Fibroblast of the aortic adventitia (primary cell): ENCODE measurements around the gene WDR64. TPM values are rescaled to one million over a fixed set of nuclear protein-coding genes. Genes with fewer than 3 reads are reported as not detected.

Source experiments
- DNase-seq: peaks from one replicate; pipeline ENCODE4 v3.0.0-alpha.2; 2010; ENCODE audit warnings: low read depth
- H3K4me3 ChIP-seq: 2 replicates; pipeline ENCODE4 v1.5.1; 2011; ENCODE audit warnings: low read depth, mild to moderate bottlenecking, control low read depth, low read length, moderate library complexity
- CTCF ChIP-seq: IDR thresholded peaks from 2 replicates; pipeline ENCODE4 v1.5.1; 2011; ENCODE audit warnings: mild to moderate bottlenecking, low read length, control low read depth, inconsistent platforms; ENCODE audit not compliant: insufficient read depth
- total RNA-seq: library from RNA; depleted of rRNA; stranded (reverse); fragments of >200 nt; gene quantifications from 2 replicates; pipeline ENCODE4 v1.2.3, GENCODE V29; 2012; ENCODE audit warnings: low replicate concordance

The WDR64 gene
- total RNA-seq, 1 donor = not detected

GRCh38 chr1:241637604-241638003 lies 14.5 kb upstream of the WDR64 start:
- no peak for DNase-seq
- no peak for TF ChIP-seq CTCF
- H3K4me3 ChIP-seq = no peak overlapping the region

GRCh38 chr1:241638099-241638682 lies 13.9 kb upstream of the WDR64 start:
- H3K4me3 ChIP-seq = no peak overlapping the region
- no peak for DNase-seq
- no peak for TF ChIP-seq CTCF

- peak overlapping the region; percentile 98 for H3K4me3 ChIP-seq
- DNase-seq = peak; percentile 14
- no peak for TF ChIP-seq CTCF
Measured at GRCh38 chr1:241638909-241639622, 13.0 kb upstream of the WDR64 start.

- peak; percentile 18 for TF ChIP-seq CTCF
- peak; percentile 14 for DNase-seq
Measured at GRCh38 chr1:241639623-241640148, 12.4 kb upstream of the WDR64 start.

GRCh38 chr1:241640149-241640866 lies 11.8 kb upstream of the WDR64 start, which contains the start of the genes CHML and OPN3:
Gene CHML (minus strand): TSS chr1:241640369. CDS start chr1:241635766, 4,603 bp downstream.
Gene OPN3 (minus strand): TSS chr1:241640369. CDS start chr1:241640254, 115 bp downstream.
- peak within 1 kb of the TSS; percentile 98 for H3K4me3 ChIP-seq
- peak; percentile 74 for DNase-seq
- TF ChIP-seq CTCF = no peak

More at GRCh38 chr1:241639623-241640148, 12.4 kb upstream of the WDR64 start:
- peak overlapping the region; percentile 98 for H3K4me3 ChIP-seq

- no peak overlapping the region for H3K4me3 ChIP-seq
- no peak for DNase-seq
- TF ChIP-seq CTCF = no peak
Measured at GRCh38 chr1:241640867-241641622, 11.0 kb upstream of the WDR64 start.
